Ishikawa (cell line): ENCODE data around the gene MIR17HG.

Experiments used
- CEBPB ChIP-seq: IDR thresholded peaks from 2 replicates; pipeline ENCODE4 v1.6.1; 2012
- CREB1 ChIP-seq: IDR thresholded peaks from 2 replicates; pipeline ENCODE4 v1.6.1; 2012; ENCODE audit warnings: low read depth
- EGR1 ChIP-seq: IDR thresholded peaks from 2 replicates; pipeline ENCODE4 v1.6.1; 2012
- EP300 ChIP-seq: IDR thresholded peaks from 2 replicates; pipeline ENCODE4 v1.6.1; 2012; ENCODE audit warnings: borderline replicate concordance
- FOXM1 ChIP-seq: IDR thresholded peaks from 2 replicates; pipeline ENCODE4 v1.6.1; 2012; ENCODE audit warnings: low read depth, borderline replicate concordance
- NFIC ChIP-seq: IDR thresholded peaks from 2 replicates; pipeline ENCODE4 v1.6.1; 2012
- RAD21 ChIP-seq: IDR thresholded peaks from 2 replicates; pipeline ENCODE4 v1.6.1; 2012; ENCODE audit warnings: low read depth
- TAF1 ChIP-seq: IDR thresholded peaks from 2 replicates; pipeline ENCODE4 v1.6.1; 2012; ENCODE audit warnings: low read depth, mild to moderate bottlenecking
- TCF12 ChIP-seq: IDR thresholded peaks from 2 replicates; pipeline ENCODE4 v1.6.1; 2012; ENCODE audit warnings: low read depth
- TEAD4 ChIP-seq: IDR thresholded peaks from 2 replicates; pipeline ENCODE4 v1.6.1; 2012
- YY1 ChIP-seq: IDR thresholded peaks from 2 replicates; pipeline ENCODE4 v1.6.1; 2012; ENCODE audit warnings: low read depth
- ZBTB7A ChIP-seq: IDR thresholded peaks from 2 replicates; pipeline ENCODE4 v1.6.1; 2012; ENCODE audit warnings: low read depth
- TF ChIP-seq, protein P1 (sequence below): IDR thresholded peaks from 2 replicates; pipeline ENCODE4 v1.6.1; 2012; ENCODE audit warnings: low read depth, mild to moderate bottlenecking
- TF ChIP-seq, protein P2 (sequence below): IDR thresholded peaks from 2 replicates; pipeline ENCODE4 v1.6.1; 2012
- TF ChIP-seq, protein P3 (sequence below): IDR thresholded peaks from 2 replicates; pipeline ENCODE4 v1.6.1; 2012

MIR17HG gene

DNA sequence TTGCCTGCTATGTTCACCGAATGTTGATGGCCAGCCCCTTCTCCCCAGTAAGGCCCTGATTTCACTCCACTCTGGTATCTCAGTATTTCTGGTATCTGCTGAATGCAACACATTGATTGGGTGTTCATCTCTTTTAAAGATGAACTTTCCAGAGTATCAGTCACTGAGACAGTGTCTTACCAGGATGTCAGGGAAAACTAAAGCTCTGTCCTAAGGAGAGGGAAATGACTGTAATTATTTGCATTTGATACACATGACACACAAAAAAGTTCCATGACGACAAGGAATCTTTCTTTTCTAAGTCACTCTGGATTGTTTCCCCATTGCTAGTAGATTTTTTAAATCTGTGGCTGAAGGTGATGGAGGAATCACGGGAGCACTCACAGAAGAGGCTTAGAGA lies 53.2 kb downstream of the MIR17HG start:
- TF ChIP-seq NFIC, result no peak
- no peak for TF ChIP-seq FOXM1
- no peak for TF ChIP-seq TAF1
- no peak for TF ChIP-seq CEBPB

DNA sequence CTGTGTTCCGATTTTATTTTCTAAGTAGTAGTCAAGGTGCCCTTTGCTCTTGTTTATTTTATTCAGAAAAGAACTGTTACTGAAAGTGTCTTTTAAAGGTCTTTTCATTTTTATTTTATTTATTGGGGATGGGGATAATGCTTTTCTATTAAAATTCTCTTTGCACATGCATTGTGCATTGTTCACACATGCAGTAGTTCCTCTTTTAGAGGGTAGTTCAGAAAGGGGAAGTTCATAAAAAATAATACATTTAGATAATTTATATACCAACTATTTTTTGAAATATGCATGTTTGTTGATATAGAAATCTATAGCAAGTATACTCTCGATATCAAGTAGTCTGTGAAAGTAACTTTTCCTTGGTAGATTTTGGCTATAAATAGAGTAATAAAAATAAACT lies 54.4 kb downstream of the MIR17HG start:
- TF ChIP-seq, protein P1, sequence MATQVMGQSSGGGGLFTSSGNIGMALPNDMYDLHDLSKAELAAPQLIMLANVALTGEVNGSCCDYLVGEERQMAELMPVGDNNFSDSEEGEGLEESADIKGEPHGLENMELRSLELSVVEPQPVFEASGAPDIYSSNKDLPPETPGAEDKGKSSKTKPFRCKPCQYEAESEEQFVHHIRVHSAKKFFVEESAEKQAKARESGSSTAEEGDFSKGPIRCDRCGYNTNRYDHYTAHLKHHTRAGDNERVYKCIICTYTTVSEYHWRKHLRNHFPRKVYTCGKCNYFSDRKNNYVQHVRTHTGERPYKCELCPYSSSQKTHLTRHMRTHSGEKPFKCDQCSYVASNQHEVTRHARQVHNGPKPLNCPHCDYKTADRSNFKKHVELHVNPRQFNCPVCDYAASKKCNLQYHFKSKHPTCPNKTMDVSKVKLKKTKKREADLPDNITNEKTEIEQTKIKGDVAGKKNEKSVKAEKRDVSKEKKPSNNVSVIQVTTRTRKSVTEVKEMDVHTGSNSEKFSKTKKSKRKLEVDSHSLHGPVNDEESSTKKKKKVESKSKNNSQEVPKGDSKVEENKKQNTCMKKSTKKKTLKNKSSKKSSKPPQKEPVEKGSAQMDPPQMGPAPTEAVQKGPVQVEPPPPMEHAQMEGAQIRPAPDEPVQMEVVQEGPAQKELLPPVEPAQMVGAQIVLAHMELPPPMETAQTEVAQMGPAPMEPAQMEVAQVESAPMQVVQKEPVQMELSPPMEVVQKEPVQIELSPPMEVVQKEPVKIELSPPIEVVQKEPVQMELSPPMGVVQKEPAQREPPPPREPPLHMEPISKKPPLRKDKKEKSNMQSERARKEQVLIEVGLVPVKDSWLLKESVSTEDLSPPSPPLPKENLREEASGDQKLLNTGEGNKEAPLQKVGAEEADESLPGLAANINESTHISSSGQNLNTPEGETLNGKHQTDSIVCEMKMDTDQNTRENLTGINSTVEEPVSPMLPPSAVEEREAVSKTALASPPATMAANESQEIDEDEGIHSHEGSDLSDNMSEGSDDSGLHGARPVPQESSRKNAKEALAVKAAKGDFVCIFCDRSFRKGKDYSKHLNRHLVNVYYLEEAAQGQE, result no peak
- TF ChIP-seq TCF12, result no peak
- TF ChIP-seq CEBPB, result no peak
- no peak for TF ChIP-seq YY1
- no peak for TF ChIP-seq TEAD4
- TF ChIP-seq, protein P2, sequence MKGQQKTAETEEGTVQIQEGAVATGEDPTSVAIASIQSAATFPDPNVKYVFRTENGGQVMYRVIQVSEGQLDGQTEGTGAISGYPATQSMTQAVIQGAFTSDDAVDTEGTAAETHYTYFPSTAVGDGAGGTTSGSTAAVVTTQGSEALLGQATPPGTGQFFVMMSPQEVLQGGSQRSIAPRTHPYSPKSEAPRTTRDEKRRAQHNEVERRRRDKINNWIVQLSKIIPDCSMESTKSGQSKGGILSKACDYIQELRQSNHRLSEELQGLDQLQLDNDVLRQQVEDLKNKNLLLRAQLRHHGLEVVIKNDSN, result no peak
- TF ChIP-seq ZBTB7A, result no peak
- no peak for TF ChIP-seq EP300
- TF ChIP-seq CREB1, result no peak
- no peak for TF ChIP-seq EGR1
- TF ChIP-seq FOXM1, result no peak
- TF ChIP-seq NFIC, result no peak
- no peak for TF ChIP-seq TAF1
- TF ChIP-seq, protein P3, sequence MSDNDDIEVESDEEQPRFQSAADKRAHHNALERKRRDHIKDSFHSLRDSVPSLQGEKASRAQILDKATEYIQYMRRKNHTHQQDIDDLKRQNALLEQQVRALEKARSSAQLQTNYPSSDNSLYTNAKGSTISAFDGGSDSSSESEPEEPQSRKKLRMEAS, result no peak
- no peak for TF ChIP-seq RAD21
